Ovary (tissue), 9 donors: ENCODE measurements around the gene ACVRL1. TPM values are rescaled to one million over a fixed set of nuclear protein-coding genes. Genes with fewer than 3 reads are reported as not detected.
"Not testable (repeated sequence)": the region's sequence is repeated elsewhere in the genome, so short reads cannot be mapped to it uniquely, and the experiment has no call there.

Experiments used
- DNase-seq, 5 donors: peaks; one replicate each; pipeline ENCODE4 v3.0.0-alpha.2; 2019 to 2020
- H3K27ac ChIP-seq, 2 donors: fragments of 200-600 bp; one replicate each; pipeline versions ENCODE4 v1.5.1 to v1.8.0; 2019 to 2022
- H3K27me3 ChIP-seq: fragments of 200-600 bp; one replicate; pipeline ENCODE4 v1.8.0; 2022
- H3K36me3 ChIP-seq: fragments of 200-600 bp; sonication (generic); one replicate; pipeline ENCODE4 v1.5.1; 2019
- H3K4me1 ChIP-seq: one replicate; pipeline ENCODE4 v1.8.1; 2013; ENCODE audit warnings: mild to moderate bottlenecking, moderate library complexity; ENCODE audit not compliant: insufficient read depth
- H3K4me3 ChIP-seq: fragments of 200-600 bp; sonication (generic); one replicate; pipeline ENCODE4 v1.5.1; 2017
- H3K9me3 ChIP-seq, 2 donors: fragments of 200-600 bp in 1 of 2; sonication (generic) in 1 of 2; one replicate each; pipeline versions ENCODE4 v1.5.1 to v1.8.1; 2013 to 2019; ENCODE audit warnings: mild to moderate bottlenecking in 1 of 2, moderate library complexity in 1 of 2
- CTCF ChIP-seq, 3 donors: fragments of 450-650 bp in 2 of 3; fragments of 200-600 bp in 1 of 3; IDR thresholded peaks; one replicate each; pipeline versions ENCODE4 v1.5.1 to v1.8.0; 2016 to 2022; ENCODE audit warnings: antibody characterized with exemption in 3 of 3, mild to moderate bottlenecking in 1 of 3
- EP300 ChIP-seq: sonication (generic); formaldehyde crosslinking; IDR thresholded peaks from one replicate; pipeline ENCODE4 v1.6.1; 2017; ENCODE audit warnings: antibody characterized with exemption
- POLR2A ChIP-seq: fragments of 450-650 bp; IDR thresholded peaks from one replicate; pipeline ENCODE4 v1.6.1; 2017; ENCODE audit warnings: antibody characterized with exemption, mild to moderate bottlenecking, moderate library complexity
- WGBS, 3 donors: extraction: QIAGEN DNeasy Blood & Tissue Kit in 1 of 3; methylation state at CpG; one replicate each; pipeline versions ENCODE4 v1.1.5 to v1.1.7; 2013 to 2017; 5-methylcytosine and 5-hydroxymethylcytosine counted together
- intact Hi-C, 4 donors: fragments of 100-400 bp; cut with DNase I; formaldehyde crosslinking; loops; one replicate each; pipeline versions ENCODE4 v1.11.0 to v1.15.1; 2022 to 2023
- polyA plus RNA-seq, 2 donors: library from polyadenylated mRNA; stranded (reverse); fragments of 200-250 nt in 1 of 2; fragments of 350-450 nt in 1 of 2; fragmentation: Illumina TruSeq in 1 of 2; extraction: RNeasy Lipid Tissue Mini Kit (QIAGEN cat#74804) in 1 of 2; gene quantifications; one replicate each; pipeline ENCODE4 v1.2.3, GENCODE V29; 2013 to 2014
- total RNA-seq, 7 donors: library from RNA; depleted of rRNA in 2 of 7; stranded (reverse); fragments of >200 nt in 2 of 7; fragmentation: NEBNext Ultra II Directional in 3 of 7; extraction: Animal tissue kit (Norgen Biotek cat#: 25700) in 3 of 7; gene quantifications; one replicate each; pipeline versions ENCODE4 v1.1.0 to v1.2.4, GENCODE V29; 2016 to 2023
- donor health status: DM: no; HTN: no; CAD: no; lungs with moderate emphysema.
- donor health status: DM: no; HTN: no; CAD: no.
- donor health status: Bipolar disorder and iron deficiency.
- donor health status: DM: yes; HTN: yes; CAD: no.
- donor health status: DM: no; HTN: no; CAD: no.
- donor health status: DM: yes; HTN: yes; CAD: no.

Gene ACVRL1
- total and polyA plus RNA-seq, 9 donors = 5.7 to 17.6 (median 11.2) TPM

- Histone ChIP-seq H3K9me3 (no peaks in the 10 kb centered on the region), H3K4me1 (no peaks in the 10 kb centered on the region), H3K36me3 (no peaks in the 10 kb centered on the region), H3K27me3 (no peaks in the 10 kb centered on the region), H3K27ac (no peak overlapping the region), H3K4me3 (no peak overlapping the region)
- WGBS, 3 donors = 80 to 88% (median 84%) methylated on average over 11 of the region's 11 CpGs
- TF ChIP-seq EP300 (no peak), CTCF (IDR thresholded peaks at IDR 0.05) (no peak), POLR2A (no peak)
- intact Hi-C loops = no loop called here
- DNase-seq = no peak
Observed at GRCh38 chr12:51884676-51885229, 22.6 kb upstream of the ACVRL1 start.

- H3K4me1 ChIP-seq, intact Hi-C loops, H3K36me3 ChIP-seq, H3K9me3 ChIP-seq, H3K27ac ChIP-seq, H3K4me3 ChIP-seq, H3K27me3 ChIP-seq, DNase-seq: not testable (repeated sequence)
- WGBS, 3 donors = 85 to 89% (median 89%) methylated on average over 10 of the region's 10 CpGs
Observed at GRCh38 chr12:51885294-51886020, 21.8 kb upstream of the ACVRL1 start.

- Histone ChIP-seq H3K27ac (no peak overlapping the region), H3K36me3 (no peaks in the 10 kb centered on the region), H3K4me1 (no peaks in the 10 kb centered on the region), H3K4me3 (no peak overlapping the region), H3K27me3 (no peaks in the 10 kb centered on the region), H3K9me3 (no peaks in the 10 kb centered on the region)
- intact Hi-C loops = no loop called here
- 52 to 59% (median 54%) methylated on average over 10 of the region's 10 CpGs for WGBS, 3 donors
- TF ChIP-seq EP300 (peak; percentile 86), POLR2A (no peak)
- peak in 1 of 5 donors; percentile 58 for DNase-seq
Observed at GRCh38 chr12:51886021-51886710, 21.1 kb upstream of the ACVRL1 start.

- DNase-seq = peak in 1 of 5 donors; percentile 8
- Histone ChIP-seq H3K36me3 (no peaks in the 10 kb centered on the region), H3K9me3 (no peaks in the 10 kb centered on the region), H3K27ac (no peak within 1 kb of the TSS), H3K27me3 (no peaks in the 10 kb centered on the region), H3K4me1 (no peaks in the 10 kb centered on the region), H3K4me3 (no peak within 1 kb of the TSS)
- WGBS, 3 donors = 38 to 46% (median 41%) methylated on average over 41 of the region's 41 CpGs
- intact Hi-C loops = no loop called here
- no peak for TF ChIP-seq POLR2A
- no peak for TF ChIP-seq CTCF (IDR thresholded peaks at IDR 0.05)
- TF ChIP-seq EP300 = no peak
Observed at GRCh38 chr12:51887476-51888315, 19.6 kb upstream of the ACVRL1 start, which contains the start of gene ANKRD33. Gene ANKRD33 (plus strand): TSS chr12:51888103. CDS start chr12:51888187, 84 bp downstream.
